ENCODE measurements around the gene PCBP3. TPM values are rescaled to one million over a fixed set of nuclear protein-coding genes. Genes with fewer than 3 reads are reported as not detected.

Gene PCBP3
- total and polyA plus RNA-seq, 4 donors = 0.36 to 1.6 (median 0.42) TPM

GRCh38 chr21:45622416-45623097 lies 21.0 kb upstream of the PCBP3 start:
- DNase-seq (ENCODE audit: low spot score) = no peak
- no peak overlapping the region for H3K27ac ChIP-seq (ENCODE audit: low read depth in 1 of 2, low read length in 2 of 2)
- 72% methylated on average over 19 of the region's 19 CpGs for WGBS
- H3K27me3 ChIP-seq (ENCODE audit: control insufficient read depth in 4 of 4, insufficient read depth in 4 of 4, low read length in 3 of 4) = peaks cover 0 to 4% (median 0%) of the 10 kb centered on the region in 4 donors
- no peaks in the 10 kb centered on the region for H3K9me3 ChIP-seq (ENCODE audit: control insufficient read depth in 4 of 4, low read length in 3 of 4)
- no peaks in the 10 kb centered on the region for H3K4me1 ChIP-seq (ENCODE audit: control insufficient read depth in 4 of 4, insufficient read depth in 4 of 4, low read length in 3 of 4)
- H3K9ac ChIP-seq (ENCODE audit: low read depth in 1 of 2, low read length in 2 of 2) = no peak overlapping the region
- TF ChIP-seq NR2F2 (IDR thresholded peaks at IDR 0.05) (no peak), ATF3 (IDR thresholded peaks at IDR 0.05) (no peak), JUND (IDR thresholded peaks at IDR 0.05) (no peak), ZBTB33 (IDR thresholded peaks at IDR 0.05) (no peak), YY1 (IDR thresholded peaks at IDR 0.05) (no peak)
- no peaks in the 10 kb centered on the region for H3K36me3 ChIP-seq (ENCODE audit: control insufficient read depth in 4 of 4, insufficient read depth in 3 of 4, low read depth in 1 of 4, low read length in 3 of 4)
- H3K4me3 ChIP-seq (ENCODE audit: low read depth in 1 of 3, low read length in 3 of 3) = no peak overlapping the region

GRCh38 chr21:45623436-45623835 lies 20.1 kb upstream of the PCBP3 start:
- DNase-seq (ENCODE audit: low spot score) = no peak

More at GRCh38 chr21:45623436-45623835, 20.1 kb upstream of the PCBP3 start:
- H3K4me1 ChIP-seq (ENCODE audit: control insufficient read depth in 4 of 4, insufficient read depth in 4 of 4, low read length in 3 of 4) = no peaks in the 10 kb centered on the region
- H3K9ac ChIP-seq (ENCODE audit: low read depth in 1 of 2, low read length in 2 of 2) = no peak overlapping the region
- H3K9me3 ChIP-seq (ENCODE audit: control insufficient read depth in 4 of 4, low read length in 3 of 4) = no peaks in the 10 kb centered on the region
- no peak overlapping the region for H3K4me3 ChIP-seq (ENCODE audit: low read depth in 1 of 3, low read length in 3 of 3)
- 79% methylated on average over 7 of the region's 7 CpGs for WGBS
- H3K27me3 ChIP-seq (ENCODE audit: control insufficient read depth in 4 of 4, insufficient read depth in 4 of 4, low read length in 3 of 4) = peaks cover 0 to 4% (median 0%) of the 10 kb centered on the region in 4 donors
- H3K36me3 ChIP-seq (ENCODE audit: control insufficient read depth in 4 of 4, insufficient read depth in 3 of 4, low read depth in 1 of 4, low read length in 3 of 4) = no peaks in the 10 kb centered on the region
- H3K27ac ChIP-seq (ENCODE audit: low read depth in 1 of 2, low read length in 2 of 2) = no peak overlapping the region
- TF ChIP-seq FOXA1 (IDR thresholded peaks at IDR 0.05) = no peak
- no peak for TF ChIP-seq CTCF (IDR thresholded peaks at IDR 0.05; ENCODE audit: low read depth, low read length, missing input control)
- TF ChIP-seq REST (IDR thresholded peaks at IDR 0.05) = no peak
- TF ChIP-seq FOXA2 (IDR thresholded peaks at IDR 0.05) = no peak
- TF ChIP-seq ATF3 (IDR thresholded peaks at IDR 0.05) = no peak
- TF ChIP-seq NR2F2 (IDR thresholded peaks at IDR 0.05) = no peak
- no peak for TF ChIP-seq MAX (IDR thresholded peaks at IDR 0.05)
- no peak for TF ChIP-seq JUND (IDR thresholded peaks at IDR 0.05)
- no peak for TF ChIP-seq GABPA (IDR thresholded peaks at IDR 0.05 in 1 of 2, conservative IDR thresholded peaks at IDR 0.05 in 1 of 2)
- no peak for TF ChIP-seq TAF1 (conservative IDR thresholded peaks at IDR 0.05)
- TF ChIP-seq ZBTB33 (IDR thresholded peaks at IDR 0.05) = no peak
- no peak for TF ChIP-seq SP1 (IDR thresholded peaks at IDR 0.05)
- no peak for TF ChIP-seq YY1 (IDR thresholded peaks at IDR 0.05)
- no peak for TF ChIP-seq HNF4A (conservative IDR thresholded peaks at IDR 0.05)
- TF ChIP-seq RXRA (IDR thresholded peaks at IDR 0.05) = no peak
- TF ChIP-seq EGR1 (IDR thresholded peaks at IDR 0.05; ENCODE audit: low read depth in 2 of 2) = no peak
- TF ChIP-seq HNF4G (IDR thresholded peaks at IDR 0.05) = no peak
- no peak for TF ChIP-seq RAD21 (IDR thresholded peaks at IDR 0.05)
